ENCODE results near the gene RFX3.

The RFX3 gene

GRCh38 chr9:3471883-3472282 is 53.9 kb downstream of the RFX3 start:
- H3K27me3 ChIP-seq (ENCODE audit: insufficient read depth, low read length, poor library complexity): no peaks in the 10 kb centered on the region
- peaks cover 7% of the 10 kb centered on the region; the same call in 1 of the 2 replicates for H3K4me1 ChIP-seq (ENCODE audit: insufficient read depth, low read length)
- no peak overlapping the region for H3K4me2 ChIP-seq (ENCODE audit: insufficient read depth, low read length)
- TF ChIP-seq EZH2 (IDR thresholded peaks at IDR 0.05; ENCODE audit: borderline replicate concordance, low read depth, low read length, severe bottlenecking) (no peak), CTCF (IDR thresholded peaks at IDR 0.05; ENCODE audit: borderline replicate concordance, extremely low read depth, low read length, poor library complexity, severe bottlenecking) (no peak)
- no peak overlapping the region for H3K9ac ChIP-seq (ENCODE audit: low read depth, low read length)
- H4K20me1 ChIP-seq (ENCODE audit: insufficient read depth, low read length): no peaks in the 10 kb centered on the region
- H3K36me3 ChIP-seq (ENCODE audit: insufficient read depth, low read length): no peaks in the 10 kb centered on the region
- DNase-seq: no peak
- no peak overlapping the region for H2AFZ ChIP-seq (ENCODE audit: low read depth, low read length)
- no peak overlapping the region for H3K4me3 ChIP-seq (ENCODE audit: low read depth in 1 of 2, low read length in 2 of 2)
- no peak overlapping the region for H3K27ac ChIP-seq (ENCODE audit: low read length)
- H3K9me3 ChIP-seq (ENCODE audit: insufficient read depth, low read length, severe bottlenecking): no peaks in the 10 kb centered on the region
- peaks cover 4% of the 10 kb centered on the region for H3K79me2 ChIP-seq (ENCODE audit: insufficient read depth, low read length)
- no peak for ATAC-seq (ENCODE audit: insufficient read depth, low read depth)

- no peak overlapping the region for H3K4me3 ChIP-seq (ENCODE audit: low read depth in 1 of 2, low read length in 2 of 2)
- TF ChIP-seq EZH2 (IDR thresholded peaks at IDR 0.05; ENCODE audit: borderline replicate concordance, low read depth, low read length, severe bottlenecking): no peak
- TF ChIP-seq CTCF (IDR thresholded peaks at IDR 0.05; ENCODE audit: borderline replicate concordance, extremely low read depth, low read length, poor library complexity, severe bottlenecking): no peak
- no peak overlapping the region for H2AFZ ChIP-seq (ENCODE audit: low read depth, low read length)
- H3K79me2 ChIP-seq (ENCODE audit: insufficient read depth, low read length): peaks cover 1% of the 10 kb centered on the region
- no peak overlapping the region for H3K4me2 ChIP-seq (ENCODE audit: insufficient read depth, low read length)
- H3K9ac ChIP-seq (ENCODE audit: low read depth, low read length): no peak overlapping the region
- H3K4me1 ChIP-seq (ENCODE audit: insufficient read depth, low read length): no peaks in the 10 kb centered on the region
- DNase-seq: no peak
- no peak for ATAC-seq (ENCODE audit: insufficient read depth, low read depth)
- H3K36me3 ChIP-seq (ENCODE audit: insufficient read depth, low read length): no peaks in the 10 kb centered on the region
- no peaks in the 10 kb centered on the region for H3K9me3 ChIP-seq (ENCODE audit: insufficient read depth, low read length, severe bottlenecking)
- no peaks in the 10 kb centered on the region for H3K27me3 ChIP-seq (ENCODE audit: insufficient read depth, low read length, poor library complexity)
- no peak overlapping the region for H3K27ac ChIP-seq (ENCODE audit: low read length)
- H4K20me1 ChIP-seq (ENCODE audit: insufficient read depth, low read length): no peaks in the 10 kb centered on the region
Observed at GRCh38 chr9:3468421-3469205, 57.2 kb downstream of the RFX3 start.

DNA sequence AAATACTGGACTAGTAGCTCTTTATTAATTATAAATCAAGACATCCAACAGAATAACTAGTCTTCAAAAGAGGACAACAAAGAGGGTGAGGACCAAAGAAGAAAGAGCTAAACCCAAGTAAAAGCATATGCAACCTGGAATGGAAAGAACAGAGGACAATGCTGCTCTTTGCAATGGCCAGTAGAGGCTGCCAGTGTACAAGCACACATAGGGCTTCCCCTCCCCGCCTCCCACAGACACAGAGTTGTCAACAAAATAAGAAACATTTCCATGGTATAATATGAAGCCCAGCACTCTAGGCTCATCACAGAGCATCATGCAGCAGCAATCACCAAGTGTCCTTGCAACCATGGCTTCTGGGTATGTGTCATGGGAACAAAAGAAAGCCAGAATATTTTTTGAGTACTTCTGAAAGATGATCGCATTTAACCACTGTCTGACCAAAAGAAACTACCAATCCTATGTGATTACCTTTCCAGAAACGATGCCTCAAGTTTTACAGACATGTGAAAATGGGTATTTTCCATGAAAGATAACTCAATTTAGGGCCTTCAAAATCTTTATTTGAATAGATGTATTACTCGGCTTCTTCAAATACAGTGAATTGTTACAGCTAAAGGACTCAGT is 58.1 kb downstream of the RFX3 start:
- H3K36me3 ChIP-seq (ENCODE audit: insufficient read depth, low read length): no peaks in the 10 kb centered on the region
- no peak overlapping the region for H3K9ac ChIP-seq (ENCODE audit: low read depth, low read length)
- no peak overlapping the region for H2AFZ ChIP-seq (ENCODE audit: low read depth, low read length)
- no peaks in the 10 kb centered on the region for H3K4me1 ChIP-seq (ENCODE audit: insufficient read depth, low read length)
- no peak overlapping the region for H3K27ac ChIP-seq (ENCODE audit: low read length)
- H3K4me3 ChIP-seq (ENCODE audit: low read depth in 1 of 2, low read length in 2 of 2): no peak overlapping the region
- no peak overlapping the region for H3K4me2 ChIP-seq (ENCODE audit: insufficient read depth, low read length)
- peak; percentile 51 for DNase-seq
- no peaks in the 10 kb centered on the region for H3K9me3 ChIP-seq (ENCODE audit: insufficient read depth, low read length, severe bottlenecking)
- ATAC-seq (ENCODE audit: insufficient read depth, low read depth): peak; percentile 100
- H3K79me2 ChIP-seq (ENCODE audit: insufficient read depth, low read length): peaks cover 2% of the 10 kb centered on the region
- no peaks in the 10 kb centered on the region for H4K20me1 ChIP-seq (ENCODE audit: insufficient read depth, low read length)
- no peaks in the 10 kb centered on the region for H3K27me3 ChIP-seq (ENCODE audit: insufficient read depth, low read length, poor library complexity)
- no peak for TF ChIP-seq EZH2 (IDR thresholded peaks at IDR 0.05; ENCODE audit: borderline replicate concordance, low read depth, low read length, severe bottlenecking)
- TF ChIP-seq CTCF (IDR thresholded peaks at IDR 0.05; ENCODE audit: borderline replicate concordance, extremely low read depth, low read length, poor library complexity, severe bottlenecking): peak; percentile 81
